Measurements from ENCODE around the gene CYP26C1. TPM values are rescaled to one million over a fixed set of nuclear protein-coding genes. Genes with fewer than 3 reads are reported as not detected.
A peak's percentile ranks its signal among the peaks of the same experiment; 100 is the strongest.

CYP26C1 gene
- polyA plus RNA-seq, 1 experiment, result 0.09 TPM

GRCh38 chr10:93034426-93034825 is 26.2 kb upstream of the CYP26C1 start:
- no peak overlapping the region for H3K4me3 ChIP-seq (ENCODE audit: low read depth, low read length)
- H3K27me3 ChIP-seq (ENCODE audit: control insufficient read depth, insufficient read depth, low read length), result no peaks in the 10 kb centered on the region
- TF ChIP-seq CTCF (IDR thresholded peaks at IDR 0.05; ENCODE audit: insufficient read depth, low read depth, low read length), result no peak
- no peak for DNase-seq (ENCODE audit: low read depth)
- POLR2A ChIA-PET, result no interaction called here
- CTCF ChIA-PET, result interaction anchor here (0.6 to 6.4 kb wide), 4 partner anchors 15 to 85 kb away, joined by 3 to 42 read pairs (median 4); no protein-coding TSS in a partner anchor
- H3K36me3 ChIP-seq (ENCODE audit: control insufficient read depth, insufficient read depth, low read length), result no peaks in the 10 kb centered on the region

GRCh38 chr10:93039110-93039509 is 21.5 kb upstream of the CYP26C1 start:
- H3K4me3 ChIP-seq (ENCODE audit: low read depth, low read length), result no peak overlapping the region
- no peaks in the 10 kb centered on the region for H3K27me3 ChIP-seq (ENCODE audit: control insufficient read depth, insufficient read depth, low read length)
- POLR2A ChIA-PET, result no interaction called here
- no peak for DNase-seq (ENCODE audit: low read depth)
- no peaks in the 10 kb centered on the region for H3K36me3 ChIP-seq (ENCODE audit: control insufficient read depth, insufficient read depth, low read length)
- CTCF ChIA-PET, result interaction anchor here (0.6 to 7.7 kb wide), 16 partner anchors 9 to 126 kb away, joined by 3 to 81 read pairs (median 5); no protein-coding TSS in a partner anchor
- TF ChIP-seq CTCF (IDR thresholded peaks at IDR 0.05; ENCODE audit: insufficient read depth, low read depth, low read length), result no peak

DNA sequence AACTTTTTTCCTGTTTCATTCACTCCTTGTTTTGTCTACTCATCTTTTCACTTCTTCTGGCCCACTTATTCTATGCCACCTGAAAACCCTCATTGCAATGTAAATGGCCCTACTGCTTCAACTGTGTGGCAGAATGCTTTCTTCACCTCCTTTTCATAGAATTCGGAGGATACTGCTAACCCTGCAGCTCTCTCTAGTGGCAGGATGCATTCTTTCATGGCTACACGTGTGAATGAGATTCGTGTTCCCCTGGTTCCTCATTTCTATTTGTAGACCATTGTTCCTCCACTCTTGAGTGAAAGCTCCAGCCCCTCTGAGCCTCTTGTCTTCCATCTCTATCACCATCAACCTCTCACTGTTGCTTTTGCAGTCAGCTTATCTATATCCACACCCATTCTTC is 20.9 kb upstream of the CYP26C1 start:
- no peak for DNase-seq (ENCODE audit: low read depth)
- no peaks in the 10 kb centered on the region for H3K27me3 ChIP-seq (ENCODE audit: control insufficient read depth, insufficient read depth, low read length)
- peak; percentile 79 for TF ChIP-seq CTCF (IDR thresholded peaks at IDR 0.05; ENCODE audit: insufficient read depth, low read depth, low read length)
- ChIA-PET POLR2A (no interaction called here), CTCF (interaction anchor here (0.6 to 7.7 kb wide), 17 partner anchors 9 to 127 kb away, joined by 3 to 81 read pairs (median 5); no protein-coding TSS in a partner anchor)
- H3K36me3 ChIP-seq (ENCODE audit: control insufficient read depth, insufficient read depth, low read length), result no peaks in the 10 kb centered on the region
- H3K4me3 ChIP-seq (ENCODE audit: low read depth, low read length), result no peak overlapping the region

DNA sequence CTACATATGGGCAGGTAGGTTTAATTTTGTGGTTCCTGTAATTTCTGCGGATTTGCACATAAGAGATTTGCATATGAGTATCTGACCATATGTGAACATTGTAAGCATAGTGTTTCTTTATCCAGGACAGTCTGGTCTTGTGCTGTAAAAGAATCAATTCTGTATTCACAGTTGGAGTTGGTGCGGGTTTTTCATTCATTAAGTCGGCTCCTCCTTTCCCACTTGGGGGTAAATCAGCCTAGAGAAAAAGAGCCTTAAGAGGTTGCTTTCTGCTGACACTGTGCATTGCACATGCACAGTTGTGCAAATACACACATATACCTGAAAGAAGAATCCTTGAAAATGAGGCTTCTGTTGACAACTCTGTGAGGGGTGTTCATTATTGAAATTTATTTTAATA is 6.1 kb upstream of the CYP26C1 start:
- POLR2A ChIA-PET, result no interaction called here
- no peak for TF ChIP-seq CTCF (IDR thresholded peaks at IDR 0.05; ENCODE audit: insufficient read depth, low read depth, low read length)
- CTCF ChIA-PET, result interaction anchor here (1.2 kb wide), 1 partner anchor 48 kb away, joined by 4 read pairs; no protein-coding TSS in a partner anchor
- DNase-seq (ENCODE audit: low read depth), result no peak
- no peaks in the 10 kb centered on the region for H3K36me3 ChIP-seq (ENCODE audit: control insufficient read depth, insufficient read depth, low read length)
- H3K4me3 ChIP-seq (ENCODE audit: low read depth, low read length), result no peak overlapping the region
- no peaks in the 10 kb centered on the region for H3K27me3 ChIP-seq (ENCODE audit: control insufficient read depth, insufficient read depth, low read length)

GRCh38 chr10:93058139-93058538 is 2.5 kb upstream of the CYP26C1 start:
- ChIA-PET CTCF (interaction anchor here (0.6 kb wide), 1 partner anchor 15 kb away, joined by 3 read pairs; no protein-coding TSS in a partner anchor), POLR2A (no interaction called here)
- peaks cover 13% of the 10 kb centered on the region for H3K27me3 ChIP-seq (ENCODE audit: control insufficient read depth, insufficient read depth, low read length)
- H3K36me3 ChIP-seq (ENCODE audit: control insufficient read depth, insufficient read depth, low read length), result no peaks in the 10 kb centered on the region
- H3K4me3 ChIP-seq (ENCODE audit: low read depth, low read length), result no peak overlapping the region
- DNase-seq (ENCODE audit: low read depth), result no peak
- no peak for TF ChIP-seq CTCF (IDR thresholded peaks at IDR 0.05; ENCODE audit: insufficient read depth, low read depth, low read length)

Measured in BJ (cell line).